NB4 (cell line): ENCODE measurements around the gene COL4A1.

Experiments
- DNase-seq: peaks from one replicate; pipeline ENCODE4 v3.0.0; 2010; ENCODE audit warnings: low read depth
- H3K4me3 ChIP-seq: one replicate; pipeline ENCODE4 v1.5.1; 2011; ENCODE audit warnings: mild to moderate bottlenecking, low read depth, low read length, moderate library complexity
- CTCF ChIP-seq: IDR thresholded peaks from one replicate; pipeline ENCODE4 v1.5.1; 2012; ENCODE audit warnings: low read depth, low read length
- MAX ChIP-seq: IDR thresholded peaks from 2 replicates; pipeline ENCODE4 v1.6.1; 2011; ENCODE audit warnings: low read depth, low read length
- MYC ChIP-seq: IDR thresholded peaks from 2 replicates; pipeline ENCODE4 v1.6.1; 2011; ENCODE audit warnings: low read depth, low read length
- POLR2A ChIP-seq: IDR thresholded peaks from 2 replicates; pipeline ENCODE4 v1.6.1; 2011; ENCODE audit warnings: mild to moderate bottlenecking; ENCODE audit not compliant: insufficient read length; ENCODE audit errors: extremely low read depth

The COL4A1 gene

GRCh38 chr13:110133425-110134235 is 173.3 kb downstream of the COL4A1 start:
- no peak overlapping the region for H3K4me3 ChIP-seq
- TF ChIP-seq MAX: peak; percentile 93
- TF ChIP-seq MYC: peak; percentile 75
- no peak for TF ChIP-seq POLR2A
- no peak for TF ChIP-seq CTCF
- peak; percentile 55 for DNase-seq

GRCh38 chr13:110132225-110132982 is 174.6 kb downstream of the COL4A1 start:
- DNase-seq: peak; percentile 71
- TF ChIP-seq POLR2A (no peak), MYC (no peak), MAX (no peak), CTCF (no peak)
- no peak overlapping the region for H3K4me3 ChIP-seq

GRCh38 chr13:110131424-110131823 is 175.5 kb downstream of the COL4A1 start:
- no peak for DNase-seq
- TF ChIP-seq CTCF: no peak
- TF ChIP-seq MYC: no peak
- TF ChIP-seq POLR2A: no peak
- TF ChIP-seq MAX: no peak
- no peak overlapping the region for H3K4me3 ChIP-seq

- TF ChIP-seq MAX (no peak), CTCF (no peak), MYC (no peak)
- H3K4me3 ChIP-seq: no peak overlapping the region
- DNase-seq: no peak
These were observed 176.5 kb downstream of the COL4A1 start for GRCh38 chr13:110130431-110130830.

GRCh38 chr13:110129539-110130186 is 177.3 kb downstream of the COL4A1 start:
- TF ChIP-seq MYC (no peak), CTCF (no peak), POLR2A (no peak), MAX (no peak)
- no peak overlapping the region for H3K4me3 ChIP-seq
- DNase-seq: no peak
